Right atrium auricular region (tissue), 2 donors: ENCODE data around the gene CDH1. TPM values are rescaled to one million over a fixed set of nuclear protein-coding genes. Genes with fewer than 3 reads are reported as not detected.

Source experiments
- DNase-seq: peaks from one replicate; pipeline ENCODE4 v3.0.0-alpha.2; 2019; ENCODE audit warnings: low spot score
- H3K27ac ChIP-seq, 2 donors: fragments of 200-600 bp; sonication (generic); 1 replicate in 1 of 2; 2 replicates in 1 of 2; pipeline ENCODE4 v1.5.1; 2016 to 2019
- H3K27me3 ChIP-seq, 2 donors: fragments of 200-600 bp; sonication (generic); one replicate each; pipeline versions ENCODE4 v1.5.1 to v1.6.0; 2017 to 2019
- H3K36me3 ChIP-seq: fragments of 200-600 bp; sonication (generic); one replicate; pipeline ENCODE4 v1.5.1; 2016
- H3K4me1 ChIP-seq, 2 donors: fragments of 200-600 bp; sonication (generic); one replicate each; pipeline versions ENCODE4 v1.5.1 to v1.6.0; 2017 to 2019
- H3K4me3 ChIP-seq, 2 donors: fragments of 200-600 bp; sonication (generic); 1 replicate in 1 of 2; 2 replicates in 1 of 2; pipeline ENCODE4 v1.5.1; 2017 to 2019; ENCODE audit warnings: mild to moderate bottlenecking in 1 of 2, moderate library complexity in 1 of 2
- H3K9me3 ChIP-seq, 2 donors: fragments of 200-600 bp; sonication (generic); one replicate each; pipeline ENCODE4 v1.5.1; 2019
- total RNA-seq, 2 donors: library from RNA; depleted of rRNA; stranded (reverse); fragments of >200 nt; gene quantifications; one replicate each; pipeline ENCODE4 v1.1.0, GENCODE V29; 2016
- TF ChIP-seq, protein P1 (sequence below), 2 donors: fragments of 200-600 bp; sonication (generic); IDR thresholded peaks; one replicate each; pipeline ENCODE4 v1.5.1; 2019; ENCODE audit warnings: antibody characterized with exemption in 2 of 2

Gene CDH1
- total RNA-seq, 2 donors from 2014 or later = 0.93 to 1.4 TPM

DNA sequence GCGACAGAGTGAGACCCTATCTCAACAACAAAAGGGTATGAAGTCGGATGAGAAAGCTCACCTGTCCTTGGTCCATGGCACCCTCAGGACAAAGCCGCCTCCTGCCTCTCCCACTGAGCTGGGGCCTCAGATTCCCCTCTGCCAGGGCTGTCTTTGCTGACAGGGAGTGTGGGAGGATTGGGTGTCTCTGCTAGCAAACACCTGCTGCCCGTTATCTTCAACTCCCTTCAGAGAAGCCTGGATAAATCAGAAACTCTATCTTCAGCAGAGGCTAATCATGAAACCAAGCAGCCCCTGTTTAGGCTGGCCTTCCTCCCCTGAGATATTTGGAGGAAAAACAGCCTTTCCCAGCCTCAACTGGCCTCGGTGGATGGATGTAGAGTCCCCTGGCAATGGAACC lies 36.3 kb upstream of the CDH1 start:
- Histone ChIP-seq H3K27ac (no peak overlapping the region), H3K27me3 (no peaks in the 10 kb centered on the region), H3K9me3 (no peaks in the 10 kb centered on the region), H3K4me3 (no peak overlapping the region), H3K4me1 (no peaks in the 10 kb centered on the region), H3K36me3 (no peaks in the 10 kb centered on the region)
- TF ChIP-seq, protein P1, sequence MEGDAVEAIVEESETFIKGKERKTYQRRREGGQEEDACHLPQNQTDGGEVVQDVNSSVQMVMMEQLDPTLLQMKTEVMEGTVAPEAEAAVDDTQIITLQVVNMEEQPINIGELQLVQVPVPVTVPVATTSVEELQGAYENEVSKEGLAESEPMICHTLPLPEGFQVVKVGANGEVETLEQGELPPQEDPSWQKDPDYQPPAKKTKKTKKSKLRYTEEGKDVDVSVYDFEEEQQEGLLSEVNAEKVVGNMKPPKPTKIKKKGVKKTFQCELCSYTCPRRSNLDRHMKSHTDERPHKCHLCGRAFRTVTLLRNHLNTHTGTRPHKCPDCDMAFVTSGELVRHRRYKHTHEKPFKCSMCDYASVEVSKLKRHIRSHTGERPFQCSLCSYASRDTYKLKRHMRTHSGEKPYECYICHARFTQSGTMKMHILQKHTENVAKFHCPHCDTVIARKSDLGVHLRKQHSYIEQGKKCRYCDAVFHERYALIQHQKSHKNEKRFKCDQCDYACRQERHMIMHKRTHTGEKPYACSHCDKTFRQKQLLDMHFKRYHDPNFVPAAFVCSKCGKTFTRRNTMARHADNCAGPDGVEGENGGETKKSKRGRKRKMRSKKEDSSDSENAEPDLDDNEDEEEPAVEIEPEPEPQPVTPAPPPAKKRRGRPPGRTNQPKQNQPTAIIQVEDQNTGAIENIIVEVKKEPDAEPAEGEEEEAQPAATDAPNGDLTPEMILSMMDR (IDR thresholded peaks at IDR 0.05) = no peak
- no peak for DNase-seq

DNA sequence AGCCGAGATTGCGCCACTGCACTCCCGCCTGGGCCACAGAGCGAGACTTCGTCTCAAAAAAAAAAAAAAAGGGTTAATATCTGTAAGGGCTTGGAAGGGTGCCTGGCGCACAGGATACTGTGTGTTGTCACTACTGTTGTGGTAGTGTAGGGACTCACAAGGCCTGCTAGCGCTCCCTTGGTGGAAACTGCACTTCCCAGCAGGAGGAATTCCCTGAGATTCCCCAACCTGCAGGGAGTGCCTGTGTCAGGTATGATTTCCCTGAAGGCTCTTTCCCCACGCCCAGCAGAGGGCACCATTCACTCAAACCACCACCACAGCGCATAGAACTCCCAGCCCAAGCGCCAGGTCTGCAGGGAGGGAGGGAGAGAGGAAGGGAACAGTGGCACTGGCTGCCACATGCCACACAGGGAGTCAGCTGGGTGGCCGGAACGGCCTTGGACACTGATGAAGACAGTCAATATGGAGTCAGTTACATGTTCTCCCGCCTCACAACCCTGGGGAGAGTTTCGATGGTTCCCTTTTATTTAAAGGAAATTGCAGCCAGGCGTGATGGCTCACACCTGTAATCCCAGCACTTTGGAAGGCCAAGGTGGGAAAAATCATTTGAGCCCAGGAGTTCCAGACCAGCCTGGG lies 32.7 kb upstream of the CDH1 start:
- Histone ChIP-seq H3K4me1 (no peaks in the 10 kb centered on the region), H3K27ac (no peak overlapping the region), H3K9me3 (no peaks in the 10 kb centered on the region), H3K27me3 (no peaks in the 10 kb centered on the region), H3K36me3 (no peaks in the 10 kb centered on the region), H3K4me3 (no peak overlapping the region)
- DNase-seq = no peak
- TF ChIP-seq, protein P1 (IDR thresholded peaks at IDR 0.05) = peak in 1 of 2 donors; percentile 67

DNA sequence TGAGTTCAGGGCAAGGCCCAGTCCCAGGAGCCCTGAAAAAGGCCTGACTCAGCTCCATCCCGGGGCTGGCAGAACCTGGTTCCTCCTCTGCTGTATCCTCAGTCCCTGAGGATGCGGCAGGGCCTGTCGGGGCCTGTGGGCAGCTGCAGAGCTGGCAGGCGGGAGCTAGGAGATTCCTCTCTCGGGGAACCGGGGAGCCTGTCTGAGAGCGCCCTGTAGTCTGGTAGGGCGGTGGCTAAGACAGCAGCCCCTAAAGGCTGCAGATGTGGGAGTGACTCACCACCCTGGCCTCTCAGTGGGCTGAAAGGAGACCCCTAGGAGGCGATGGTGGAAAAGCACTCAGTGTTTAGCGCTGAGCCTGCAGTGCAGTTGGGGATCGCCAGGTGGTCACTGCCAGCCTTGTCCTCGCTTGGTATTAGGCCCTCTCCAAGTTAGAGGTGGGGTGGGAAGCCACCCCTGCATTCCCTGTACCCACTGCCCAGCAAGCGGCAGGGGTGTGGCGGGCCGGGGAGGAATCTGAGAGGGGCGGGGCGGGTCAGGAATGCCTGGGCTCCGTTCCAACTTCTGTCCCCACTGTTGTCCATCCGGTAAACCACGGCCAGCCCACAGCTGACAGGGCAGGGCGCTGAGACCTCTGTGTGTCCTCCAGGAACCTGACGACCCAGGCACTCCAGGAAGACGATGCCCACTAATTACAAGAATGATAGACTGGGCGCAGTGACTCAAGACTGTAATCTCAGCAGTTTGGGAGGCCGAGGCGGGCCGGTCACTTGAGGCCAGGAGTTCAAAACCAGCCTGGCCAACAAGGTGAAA lies 29.5 kb upstream of the CDH1 start:
- no peak overlapping the region for H3K4me3 ChIP-seq
- H3K36me3 ChIP-seq = no peaks in the 10 kb centered on the region
- H3K4me1 ChIP-seq = no peaks in the 10 kb centered on the region
- DNase-seq = no peak
- no peaks in the 10 kb centered on the region for H3K9me3 ChIP-seq
- no peaks in the 10 kb centered on the region for H3K27me3 ChIP-seq
- TF ChIP-seq, protein P1 (IDR thresholded peaks at IDR 0.05) = no peak
- no peak overlapping the region for H3K27ac ChIP-seq

DNA sequence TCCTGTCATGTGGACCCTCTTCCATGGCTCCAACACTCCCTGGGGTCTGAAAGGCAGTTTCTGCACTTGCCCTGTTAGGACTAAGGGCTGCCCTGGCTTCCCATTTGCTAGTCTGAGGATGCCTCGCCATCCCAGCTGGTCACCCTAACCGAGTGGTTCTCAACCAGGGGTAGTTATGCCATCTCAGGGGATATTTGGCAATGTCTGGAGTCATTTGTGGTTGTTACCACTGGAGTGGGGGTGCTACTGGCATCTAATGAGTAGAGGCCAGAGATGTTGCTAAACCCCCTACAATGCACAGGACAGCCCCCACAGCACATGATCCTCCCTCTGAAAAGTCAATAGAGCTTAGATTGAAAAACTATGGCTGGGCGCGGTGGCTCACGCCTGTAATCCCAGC lies 26.9 kb upstream of the CDH1 start:
- TF ChIP-seq, protein P1 (IDR thresholded peaks at IDR 0.05) = no peak
- no peaks in the 10 kb centered on the region for H3K36me3 ChIP-seq
- H3K9me3 ChIP-seq = no peaks in the 10 kb centered on the region
- no peak overlapping the region for H3K4me3 ChIP-seq
- H3K4me1 ChIP-seq = no peaks in the 10 kb centered on the region
- H3K27me3 ChIP-seq = no peaks in the 10 kb centered on the region
- no peak for DNase-seq
- no peak overlapping the region for H3K27ac ChIP-seq

DNA sequence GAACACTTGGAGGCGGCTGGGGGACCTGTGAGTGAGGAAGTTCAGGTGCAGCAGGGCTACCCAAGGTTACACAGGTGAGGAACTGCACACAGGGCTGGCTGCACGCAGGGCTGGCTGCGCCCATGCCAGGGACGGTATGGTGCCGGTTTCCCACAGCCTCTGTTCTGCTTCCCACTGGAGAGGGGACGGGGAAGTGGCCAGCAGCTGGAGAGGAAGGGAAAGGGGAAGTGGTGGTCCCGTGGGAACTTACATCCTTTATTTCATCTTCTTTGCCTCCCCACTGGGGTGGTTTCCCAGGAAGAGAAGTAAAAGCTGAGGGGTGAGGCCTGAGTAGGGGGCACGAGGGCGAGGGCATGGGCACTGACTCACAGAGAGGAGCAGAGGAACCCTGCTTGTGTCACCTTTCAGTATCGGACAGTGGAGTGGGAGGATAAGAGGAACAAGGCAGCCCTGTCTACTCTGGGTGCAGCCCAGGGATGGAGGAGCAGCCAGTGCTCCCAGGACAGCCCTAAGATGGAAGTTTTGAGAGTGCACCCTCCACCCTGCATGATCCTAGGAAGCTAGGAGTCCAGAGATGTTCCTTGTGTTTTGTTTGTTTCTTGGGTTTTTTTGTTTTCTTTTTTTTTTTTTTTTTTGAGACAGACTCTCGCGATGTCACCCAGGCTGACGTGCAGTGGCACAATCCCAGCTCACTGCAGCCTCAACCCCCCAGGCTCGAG lies 25.5 kb upstream of the CDH1 start:
- DNase-seq = no peak
- no peaks in the 10 kb centered on the region for H3K9me3 ChIP-seq
- TF ChIP-seq, protein P1 (IDR thresholded peaks at IDR 0.05) = no peak
- no peaks in the 10 kb centered on the region for H3K36me3 ChIP-seq
- no peaks in the 10 kb centered on the region for H3K4me1 ChIP-seq
- H3K27me3 ChIP-seq = no peaks in the 10 kb centered on the region
- no peak overlapping the region for H3K4me3 ChIP-seq
- H3K27ac ChIP-seq = no peak overlapping the region
